Activated CD8-positive, alpha-beta T cell treated with anti-CD3 and anti-CD28 coated beads for 36 hours (primary cell): ENCODE data around the gene KCNAB1. TPM values are rescaled to one million over a fixed set of nuclear protein-coding genes. Genes with fewer than 3 reads are reported as not detected.
"Not testable (repeated sequence)": the region's sequence is repeated elsewhere in the genome, so short reads cannot be mapped to it uniquely, and the experiment has no call there.

Source experiments
- ATAC-seq: fragments of 200-7000 bp; cut with Tn5 transposase; one replicate; pipeline ENCODE4 v1.10.0; 2021; ENCODE audit warnings: mild to moderate bottlenecking, moderate library complexity
- CTCF ChIA-PET: fragments of 350-600 bp; sonication (Branson Sonifier 250); formaldehyde crosslinking; loops from one replicate; lab custom pipeline; 2021; ENCODE audit warnings: antibody characterized with exemption; lab: Charles Lee
- POLR2A ChIA-PET: fragments of 350-600 bp; sonication (Branson Sonifier 250); formaldehyde crosslinking; loops from one replicate; lab custom pipeline; 2021; ENCODE audit warnings: antibody characterized with exemption; lab: Charles Lee
- DNase-seq: peaks from one replicate; pipeline ENCODE4 v3.0.0-alpha.2; 2020
- H3K27ac Mint-ChIP-seq: one replicate; pipeline ENCODE4 v1.8.0; 2021; ENCODE audit warnings: mild to moderate bottlenecking, mixed read lengths
- H3K27me3 Mint-ChIP-seq: one replicate; pipeline ENCODE4 v1.8.0; 2021; ENCODE audit warnings: mixed read lengths
- H3K36me3 Mint-ChIP-seq: one replicate; pipeline ENCODE4 v1.8.0; 2021; ENCODE audit warnings: low read depth, mixed read lengths
- H3K4me1 Mint-ChIP-seq: one replicate; pipeline ENCODE4 v1.8.0; 2021; ENCODE audit warnings: low read depth, mixed read lengths
- H3K4me3 Mint-ChIP-seq: one replicate; pipeline ENCODE4 v1.8.0; 2021; ENCODE audit warnings: mild to moderate bottlenecking, moderate library complexity, mixed read lengths
- H3K9me3 Mint-ChIP-seq: one replicate; pipeline ENCODE4 v1.8.0; 2021; ENCODE audit warnings: mixed read lengths
- CTCF ChIP-seq: fragments of 200-600 bp; IDR thresholded peaks from one replicate; pipeline ENCODE4 v1.8.0; 2022; ENCODE audit warnings: antibody characterized with exemption, mild to moderate bottlenecking
- intact Hi-C: fragments of 100-400 bp; cut with micrococcal nuclease; formaldehyde crosslinking; loops from one replicate; pipeline ENCODE4 v1.10.0; 2022
- total RNA-seq, 2 experiments: library from RNA; stranded (reverse); gene quantifications; one replicate each; pipeline ENCODE4 v1.2.3, GENCODE V29; 2021

KCNAB1 gene
- total RNA-seq, 2 experiments from 2014 or later, result not detected

GRCh38 chr3:156226676-156227420, 106.5 kb downstream of the KCNAB1 start:
- CTCF ChIA-PET, result no interaction called here
- H3K27ac Mint-ChIP-seq, result no peak overlapping the region
- H3K4me3 Mint-ChIP-seq, result no peak overlapping the region
- peaks cover 6% of the 10 kb centered on the region for H3K27me3 Mint-ChIP-seq
- intact Hi-C loops, result no loop called here
- POLR2A ChIA-PET, result no interaction called here
- ATAC-seq (no peak), DNase-seq (no peak)
- no peaks in the 10 kb centered on the region for H3K36me3 Mint-ChIP-seq
- H3K4me1 Mint-ChIP-seq, result no peaks in the 10 kb centered on the region
- H3K9me3 Mint-ChIP-seq, result no peaks in the 10 kb centered on the region
- no peak for TF ChIP-seq CTCF

- no peaks in the 10 kb centered on the region for H3K36me3 Mint-ChIP-seq
These were observed 107.3 kb downstream of the KCNAB1 start for GRCh38 chr3:156227704-156228103.

GRCh38 chr3:156230278-156230900, 110.0 kb downstream of the KCNAB1 start:
- no peak overlapping the region for H3K4me3 Mint-ChIP-seq
- H3K27me3 Mint-ChIP-seq, result peaks cover 7% of the 10 kb centered on the region
- H3K4me1 Mint-ChIP-seq, result no peaks in the 10 kb centered on the region
- DNase-seq (no peak), ATAC-seq (no peak)
- ChIA-PET POLR2A (no interaction called here), CTCF (interaction anchor here (1.3 kb wide), 1 partner anchor 13 kb away, joined by 3 read pairs; no protein-coding TSS in a partner anchor)
- TF ChIP-seq CTCF, result no peak
- no peak overlapping the region for H3K27ac Mint-ChIP-seq
- no peaks in the 10 kb centered on the region for H3K9me3 Mint-ChIP-seq
- intact Hi-C loops, result no loop called here
- H3K36me3 Mint-ChIP-seq, result no peaks in the 10 kb centered on the region

More at GRCh38 chr3:156227704-156228103, 107.3 kb downstream of the KCNAB1 start:
- Mint-ChIP-seq H3K4me3 (no peak overlapping the region), H3K4me1 (no peaks in the 10 kb centered on the region), H3K27ac (no peak overlapping the region), H3K9me3 (no peaks in the 10 kb centered on the region), H3K27me3 (peaks cover 5% of the 10 kb centered on the region)
- ATAC-seq (no peak), DNase-seq (no peak)
- POLR2A ChIA-PET, result no interaction called here
- CTCF ChIA-PET, result no interaction called here
- intact Hi-C loops, result no loop called here
- TF ChIP-seq CTCF, result no peak

- H3K9me3 Mint-ChIP-seq, intact Hi-C loops, DNase-seq, H3K36me3 Mint-ChIP-seq, H3K4me3 Mint-ChIP-seq, H3K27ac Mint-ChIP-seq, ATAC-seq, POLR2A ChIA-PET, H3K4me1 Mint-ChIP-seq, H3K27me3 Mint-ChIP-seq: not testable (repeated sequence)
- CTCF ChIA-PET, result interaction anchor here (1.3 kb wide), 1 partner anchor 13 kb away, joined by 3 read pairs; no protein-coding TSS in a partner anchor
These were observed 110.8 kb downstream of the KCNAB1 start for GRCh38 chr3:156231221-156231620.

GRCh38 chr3:156233876-156234275, 113.5 kb downstream of the KCNAB1 start:
- no peaks in the 10 kb centered on the region for H3K4me1 Mint-ChIP-seq
- DNase-seq, result no peak
- no peaks in the 10 kb centered on the region for H3K36me3 Mint-ChIP-seq
- intact Hi-C loops, result no loop called here
- H3K9me3 Mint-ChIP-seq, result no peaks in the 10 kb centered on the region
- no peak overlapping the region for H3K27ac Mint-ChIP-seq
- ChIA-PET POLR2A (no interaction called here), CTCF (interaction anchor here (0.6 kb wide), 1 partner anchor 126 kb away, joined by 3 read pairs; no protein-coding TSS in a partner anchor)
- ATAC-seq, result no peak
- no peak overlapping the region for H3K4me3 Mint-ChIP-seq
- H3K27me3 Mint-ChIP-seq, result peaks cover 15% of the 10 kb centered on the region
- TF ChIP-seq CTCF, result no peak
